GM12878 (cell line): ENCODE results near the gene SLC37A3.

Experiments
- EP300 ChIP-seq, 2 experiments: fragments of 150-350 bp in 1 of 2; IDR thresholded peaks; 2 replicates each; pipeline ENCODE4 v1.6.1; 2011 to 2012; ENCODE audit warnings: low read depth in 2 of 2, low read length in 2 of 2, borderline replicate concordance in 1 of 2, improper control_type of control experiment in 1 of 2, inconsistent platforms in 1 of 2; ENCODE audit not compliant: control insufficient read depth in 1 of 2
- TF ChIP-seq, protein P1 (sequence below), 3 experiments: IDR thresholded peaks in 2 of 3; conservative IDR thresholded peaks in 1 of 3; 2 replicates each; pipeline ENCODE4 v1.5.1; 2011; ENCODE audit warnings: low read depth in 3 of 3, low read length in 3 of 3, mild to moderate bottlenecking in 3 of 3, control low read depth in 2 of 3, moderate library complexity in 2 of 3, inconsistent platforms in 1 of 3, mixed read lengths in 1 of 3; ENCODE audit not compliant: control insufficient read depth in 2 of 3, insufficient read depth in 1 of 3; ENCODE audit errors: extremely low read depth in 1 of 3

GRCh38 chr7:140287988-140288387 lies 110.3 kb downstream of the SLC37A3 start:
- TF ChIP-seq EP300 (IDR thresholded peaks at IDR 0.05; ENCODE audit: borderline replicate concordance in 1 of 2, control insufficient read depth in 1 of 2, low read depth in 2 of 2, low read length in 2 of 2): no peak
- TF ChIP-seq, protein P1, sequence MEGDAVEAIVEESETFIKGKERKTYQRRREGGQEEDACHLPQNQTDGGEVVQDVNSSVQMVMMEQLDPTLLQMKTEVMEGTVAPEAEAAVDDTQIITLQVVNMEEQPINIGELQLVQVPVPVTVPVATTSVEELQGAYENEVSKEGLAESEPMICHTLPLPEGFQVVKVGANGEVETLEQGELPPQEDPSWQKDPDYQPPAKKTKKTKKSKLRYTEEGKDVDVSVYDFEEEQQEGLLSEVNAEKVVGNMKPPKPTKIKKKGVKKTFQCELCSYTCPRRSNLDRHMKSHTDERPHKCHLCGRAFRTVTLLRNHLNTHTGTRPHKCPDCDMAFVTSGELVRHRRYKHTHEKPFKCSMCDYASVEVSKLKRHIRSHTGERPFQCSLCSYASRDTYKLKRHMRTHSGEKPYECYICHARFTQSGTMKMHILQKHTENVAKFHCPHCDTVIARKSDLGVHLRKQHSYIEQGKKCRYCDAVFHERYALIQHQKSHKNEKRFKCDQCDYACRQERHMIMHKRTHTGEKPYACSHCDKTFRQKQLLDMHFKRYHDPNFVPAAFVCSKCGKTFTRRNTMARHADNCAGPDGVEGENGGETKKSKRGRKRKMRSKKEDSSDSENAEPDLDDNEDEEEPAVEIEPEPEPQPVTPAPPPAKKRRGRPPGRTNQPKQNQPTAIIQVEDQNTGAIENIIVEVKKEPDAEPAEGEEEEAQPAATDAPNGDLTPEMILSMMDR (IDR thresholded peaks at IDR 0.05 in 2 of 3, conservative IDR thresholded peaks at IDR 0.05 in 1 of 3; ENCODE audit: control insufficient read depth in 2 of 3, extremely low read depth in 1 of 3, insufficient read depth in 1 of 3, low read depth in 3 of 3, low read length in 3 of 3): no peak
